Gastrocnemius medialis (tissue), 4 donors: ENCODE results near the gene CDK16.

Source experiments
- POLR2A ChIP-seq, 2 donors: fragments of 450-650 bp; IDR thresholded peaks; one replicate each; pipeline ENCODE4 v1.6.1; 2017; ENCODE audit warnings: antibody characterized with exemption in 2 of 2, mild to moderate bottlenecking in 2 of 2, moderate library complexity in 2 of 2
- TF ChIP-seq, protein P1 (sequence below), 5 experiments: fragments of 450-650 bp in 3 of 5; fragments of 200-600 bp in 2 of 5; sonication (generic) in 2 of 5; IDR thresholded peaks in 4 of 5; conservative IDR thresholded peaks in 1 of 5; 1 replicate in 4 of 5; 2 replicates in 1 of 5; pipeline ENCODE4 v1.5.1; 2016 to 2019; ENCODE audit warnings: antibody characterized with exemption in 5 of 5, mild to moderate bottlenecking in 3 of 5, moderate library complexity in 3 of 5

DNA sequence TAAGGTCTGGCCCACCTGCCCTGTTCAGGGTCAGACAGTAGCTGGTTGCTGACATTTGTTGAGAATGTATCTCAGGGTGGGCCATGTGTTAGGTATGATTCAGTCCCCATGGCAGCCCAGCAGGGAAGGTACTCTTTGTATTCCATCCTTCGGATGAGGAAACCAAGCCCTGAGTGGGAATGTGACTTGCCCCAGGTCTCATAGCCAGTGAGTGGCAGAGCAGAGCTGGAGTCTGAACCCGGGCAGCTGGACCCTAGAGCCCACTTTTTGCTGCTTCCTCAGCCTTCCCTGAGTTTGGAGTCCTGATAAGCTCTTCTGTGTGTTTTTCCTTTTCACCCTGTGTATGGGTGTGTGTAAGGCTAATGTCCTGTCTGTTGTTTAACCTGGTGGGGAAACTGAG lies 46.5 kb upstream of the CDK16 start:
- TF ChIP-seq, protein P1, sequence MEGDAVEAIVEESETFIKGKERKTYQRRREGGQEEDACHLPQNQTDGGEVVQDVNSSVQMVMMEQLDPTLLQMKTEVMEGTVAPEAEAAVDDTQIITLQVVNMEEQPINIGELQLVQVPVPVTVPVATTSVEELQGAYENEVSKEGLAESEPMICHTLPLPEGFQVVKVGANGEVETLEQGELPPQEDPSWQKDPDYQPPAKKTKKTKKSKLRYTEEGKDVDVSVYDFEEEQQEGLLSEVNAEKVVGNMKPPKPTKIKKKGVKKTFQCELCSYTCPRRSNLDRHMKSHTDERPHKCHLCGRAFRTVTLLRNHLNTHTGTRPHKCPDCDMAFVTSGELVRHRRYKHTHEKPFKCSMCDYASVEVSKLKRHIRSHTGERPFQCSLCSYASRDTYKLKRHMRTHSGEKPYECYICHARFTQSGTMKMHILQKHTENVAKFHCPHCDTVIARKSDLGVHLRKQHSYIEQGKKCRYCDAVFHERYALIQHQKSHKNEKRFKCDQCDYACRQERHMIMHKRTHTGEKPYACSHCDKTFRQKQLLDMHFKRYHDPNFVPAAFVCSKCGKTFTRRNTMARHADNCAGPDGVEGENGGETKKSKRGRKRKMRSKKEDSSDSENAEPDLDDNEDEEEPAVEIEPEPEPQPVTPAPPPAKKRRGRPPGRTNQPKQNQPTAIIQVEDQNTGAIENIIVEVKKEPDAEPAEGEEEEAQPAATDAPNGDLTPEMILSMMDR (IDR thresholded peaks at IDR 0.05 in 4 of 5, conservative IDR thresholded peaks at IDR 0.05 in 1 of 5): no peak
- TF ChIP-seq POLR2A (IDR thresholded peaks at IDR 0.05): no peak
